ENCODE measurements around the gene EML4.

EML4 gene

DNA sequence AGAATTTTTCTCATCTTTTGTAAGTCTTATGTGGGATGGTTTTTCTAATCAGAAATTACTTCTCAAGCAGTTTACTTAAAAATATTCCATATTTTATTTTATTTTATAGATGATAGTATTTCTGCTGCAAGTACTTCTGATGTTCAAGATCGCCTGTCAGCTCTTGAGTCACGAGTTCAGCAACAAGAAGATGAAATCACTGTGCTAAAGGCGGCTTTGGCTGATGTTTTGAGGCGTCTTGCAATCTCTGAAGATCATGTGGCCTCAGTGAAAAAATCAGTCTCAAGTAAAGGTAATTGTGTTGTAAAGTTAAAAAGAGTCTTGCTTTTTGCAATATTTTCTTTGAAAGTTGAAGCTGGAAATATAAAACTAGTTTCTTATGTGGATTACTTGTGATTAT, 76.2 kb downstream of the EML4 start:
- no peak for FAIRE-seq
- TF ChIP-seq, protein P1, sequence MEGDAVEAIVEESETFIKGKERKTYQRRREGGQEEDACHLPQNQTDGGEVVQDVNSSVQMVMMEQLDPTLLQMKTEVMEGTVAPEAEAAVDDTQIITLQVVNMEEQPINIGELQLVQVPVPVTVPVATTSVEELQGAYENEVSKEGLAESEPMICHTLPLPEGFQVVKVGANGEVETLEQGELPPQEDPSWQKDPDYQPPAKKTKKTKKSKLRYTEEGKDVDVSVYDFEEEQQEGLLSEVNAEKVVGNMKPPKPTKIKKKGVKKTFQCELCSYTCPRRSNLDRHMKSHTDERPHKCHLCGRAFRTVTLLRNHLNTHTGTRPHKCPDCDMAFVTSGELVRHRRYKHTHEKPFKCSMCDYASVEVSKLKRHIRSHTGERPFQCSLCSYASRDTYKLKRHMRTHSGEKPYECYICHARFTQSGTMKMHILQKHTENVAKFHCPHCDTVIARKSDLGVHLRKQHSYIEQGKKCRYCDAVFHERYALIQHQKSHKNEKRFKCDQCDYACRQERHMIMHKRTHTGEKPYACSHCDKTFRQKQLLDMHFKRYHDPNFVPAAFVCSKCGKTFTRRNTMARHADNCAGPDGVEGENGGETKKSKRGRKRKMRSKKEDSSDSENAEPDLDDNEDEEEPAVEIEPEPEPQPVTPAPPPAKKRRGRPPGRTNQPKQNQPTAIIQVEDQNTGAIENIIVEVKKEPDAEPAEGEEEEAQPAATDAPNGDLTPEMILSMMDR (IDR thresholded peaks at IDR 0.05; ENCODE audit: insufficient read depth, missing control alignments): no peak
- no peak for DNase-seq (ENCODE audit: insufficient read length, low spot score)

DNA sequence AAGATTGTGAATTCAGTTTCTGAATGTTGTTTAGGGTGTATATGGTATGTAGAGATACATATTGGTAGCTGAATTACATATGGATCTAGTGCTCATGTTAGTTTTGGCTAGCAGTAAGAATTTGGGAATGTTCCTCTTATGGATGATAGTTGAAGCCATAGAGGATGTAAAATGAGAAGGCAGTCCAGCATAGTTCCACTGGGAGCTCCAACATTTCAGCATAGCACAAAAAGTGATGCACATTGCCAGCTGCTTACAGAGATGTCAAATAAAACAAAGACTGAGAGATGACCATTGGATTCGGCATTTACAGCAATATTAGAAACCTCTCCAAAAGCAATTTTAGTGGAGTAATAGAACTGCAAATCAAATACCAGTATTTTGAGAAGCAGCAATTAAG, 77.4 kb downstream of the EML4 start:
- TF ChIP-seq, protein P1 (IDR thresholded peaks at IDR 0.05; ENCODE audit: insufficient read depth, missing control alignments): no peak
- FAIRE-seq: no peak
- DNase-seq (ENCODE audit: insufficient read length, low spot score): no peak

DNA sequence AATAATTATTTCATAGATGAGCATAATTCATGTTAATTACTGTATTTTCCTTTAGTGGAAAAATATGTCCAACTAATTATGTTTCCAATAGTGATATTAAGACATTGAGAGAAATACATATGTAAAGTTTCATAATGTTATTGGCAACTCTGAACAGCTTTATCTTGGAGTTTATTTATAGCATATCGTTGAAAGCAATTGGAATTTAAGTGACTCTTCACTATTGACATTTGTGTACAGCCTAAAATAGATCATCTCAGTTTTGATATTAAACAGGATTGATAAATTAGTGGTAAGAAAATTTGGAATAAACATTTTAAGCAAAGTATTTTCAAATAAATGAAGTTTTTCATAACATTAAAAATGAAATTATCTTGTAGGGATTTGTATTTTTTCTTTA, 79.7 kb downstream of the EML4 start:
- FAIRE-seq (no peak), DNase-seq (ENCODE audit: insufficient read length, low spot score) (no peak)
- TF ChIP-seq, protein P1 (IDR thresholded peaks at IDR 0.05; ENCODE audit: insufficient read depth, missing control alignments): no peak

DNA sequence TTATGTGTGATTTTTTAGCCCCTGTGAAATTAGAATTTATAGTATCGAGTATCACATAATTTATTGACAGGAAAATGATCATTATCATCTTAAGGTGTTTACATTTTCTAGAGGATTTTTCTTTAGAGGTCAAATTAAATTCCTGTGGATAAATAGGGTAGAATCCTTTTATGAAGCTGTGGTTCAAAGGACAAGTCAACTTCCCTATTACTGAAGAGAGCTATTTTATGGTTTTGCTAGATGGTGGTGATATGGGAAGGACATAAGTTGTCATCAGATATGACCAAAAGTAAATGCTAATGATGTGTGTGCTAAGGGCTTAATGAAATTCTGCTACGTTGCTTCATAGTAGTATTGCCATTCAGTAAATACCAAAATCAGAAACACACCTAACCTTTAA, 80.1 kb downstream of the EML4 start:
- FAIRE-seq: no peak
- DNase-seq (ENCODE audit: insufficient read length, low spot score): no peak

DNA sequence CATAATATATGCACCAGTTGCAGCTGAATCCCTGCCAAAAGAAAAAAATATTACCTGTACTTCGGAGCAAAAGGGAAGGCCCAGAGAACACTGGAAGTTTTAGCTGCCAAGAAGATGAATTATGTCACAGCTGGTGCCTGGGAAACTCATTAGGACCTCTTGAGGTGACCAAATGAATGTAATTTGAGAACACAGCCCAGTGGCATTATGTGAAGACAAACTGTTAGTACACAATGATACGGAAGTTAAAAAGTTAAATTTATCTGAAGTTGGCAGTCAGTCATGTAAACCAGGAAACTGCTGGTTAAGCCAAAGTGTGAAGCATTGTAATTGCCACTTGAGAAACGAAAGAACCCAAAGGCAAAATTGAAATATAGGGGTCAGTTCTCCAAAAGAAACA, 80.7 kb downstream of the EML4 start:
- TF ChIP-seq, protein P1 (IDR thresholded peaks at IDR 0.05; ENCODE audit: insufficient read depth, missing control alignments): no peak
- DNase-seq (ENCODE audit: insufficient read length, low spot score) (no peak), FAIRE-seq (no peak)

More for the DNA sequence above, 80.1 kb downstream of the EML4 start:
- TF ChIP-seq, protein P1 (IDR thresholded peaks at IDR 0.05; ENCODE audit: insufficient read depth, missing control alignments): no peak

DNA sequence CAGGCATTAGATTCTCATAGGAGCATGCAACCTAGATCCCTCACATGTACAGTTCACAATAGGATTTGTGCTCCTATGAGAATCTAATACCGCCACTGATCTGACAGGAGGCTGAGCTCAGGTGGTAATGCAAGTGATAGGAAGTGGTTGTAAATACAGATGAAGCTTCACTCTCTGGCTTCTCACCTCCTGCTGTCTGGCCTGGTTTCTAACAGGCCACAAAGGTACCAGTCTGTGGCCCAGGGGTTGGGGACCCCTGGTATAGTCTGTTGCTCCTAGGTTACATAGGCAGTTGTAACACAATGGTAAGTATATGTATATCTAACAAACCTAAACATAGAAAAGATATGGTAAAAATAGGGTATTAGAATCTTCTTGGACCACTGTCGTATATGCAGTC, 81.8 kb downstream of the EML4 start:
- FAIRE-seq: no peak
- DNase-seq (ENCODE audit: insufficient read length, low spot score): no peak
- TF ChIP-seq, protein P1 (IDR thresholded peaks at IDR 0.05; ENCODE audit: insufficient read depth, missing control alignments): no peak

DNA sequence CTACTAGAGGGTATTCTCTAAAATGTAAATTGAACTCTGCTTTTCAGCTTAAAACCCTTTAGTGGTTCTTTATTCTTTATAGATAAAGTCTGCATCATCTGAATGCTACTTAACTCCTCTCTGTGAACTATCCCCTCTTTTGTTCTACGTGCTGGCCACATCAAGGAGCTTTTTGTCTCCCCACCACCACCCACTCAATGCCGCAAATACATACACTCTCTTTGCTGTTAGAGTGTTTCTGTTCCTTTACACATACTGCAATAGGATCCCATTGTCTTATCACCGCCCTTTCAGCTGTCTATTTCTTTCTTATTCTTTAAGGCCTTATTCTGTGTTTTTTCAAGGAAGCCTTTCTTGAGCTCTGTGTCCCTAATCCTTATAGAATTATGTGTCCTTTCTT, 83.3 kb downstream of the EML4 start:
- no peak for FAIRE-seq
- no peak for DNase-seq (ENCODE audit: insufficient read length, low spot score)
- TF ChIP-seq, protein P1 (IDR thresholded peaks at IDR 0.05; ENCODE audit: insufficient read depth, missing control alignments): no peak
